Measurements from ENCODE around the gene EID2B.

The EID2B gene

DNA sequence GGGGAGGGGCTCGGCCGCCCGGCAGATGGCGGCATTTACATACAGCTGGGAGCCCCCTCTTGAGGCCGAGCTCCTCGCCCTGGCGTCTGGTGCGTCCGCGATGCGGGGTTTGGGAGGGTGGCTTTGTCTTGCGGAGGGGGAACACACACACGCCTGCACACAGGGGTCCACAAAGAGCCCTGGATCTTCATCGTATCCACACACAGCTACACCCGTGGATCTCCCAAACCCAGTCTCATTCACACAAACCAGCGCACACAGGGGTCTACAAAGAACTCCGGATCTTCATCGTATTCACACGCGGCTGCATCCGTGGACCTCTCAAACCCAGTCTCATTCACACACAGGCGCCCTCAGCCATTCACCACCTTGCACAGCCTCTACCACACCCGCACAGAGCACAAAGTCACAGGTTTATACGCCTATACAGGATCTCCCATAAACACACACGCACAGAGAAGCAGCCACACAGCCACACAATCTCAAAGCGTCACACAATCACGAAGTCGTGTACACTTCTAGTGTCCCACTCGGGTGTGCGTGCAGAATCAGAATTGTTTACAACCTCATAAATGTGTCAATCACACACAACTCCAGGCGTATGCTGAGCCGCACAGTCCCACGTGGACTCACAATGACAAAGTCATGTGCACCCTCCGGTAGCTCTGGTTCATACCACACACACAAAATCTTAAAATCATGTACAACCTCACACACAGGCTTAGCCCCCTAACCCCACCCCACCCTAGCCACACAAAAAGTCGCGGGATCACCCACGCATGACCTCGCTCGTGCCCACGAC lies 34.5 kb downstream of the EID2B start:
- DNase-seq: peak; percentile 25

DNA sequence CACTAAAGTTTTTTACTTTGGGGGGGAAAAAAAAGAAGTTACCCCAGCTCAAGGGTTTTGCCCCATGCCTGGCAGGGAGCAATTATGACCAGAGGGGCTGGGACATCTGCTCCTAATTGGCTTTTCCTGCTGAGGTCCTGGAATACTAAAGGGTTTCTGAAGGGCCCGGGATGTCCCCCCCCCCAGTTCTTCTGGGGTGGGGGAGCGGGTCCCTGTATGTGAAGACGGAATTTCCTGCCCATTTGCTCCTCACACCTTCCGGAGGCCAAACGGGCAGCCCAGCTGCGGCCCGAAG lies 35.0 kb downstream of the EID2B start:
- no peak for DNase-seq

DNA sequence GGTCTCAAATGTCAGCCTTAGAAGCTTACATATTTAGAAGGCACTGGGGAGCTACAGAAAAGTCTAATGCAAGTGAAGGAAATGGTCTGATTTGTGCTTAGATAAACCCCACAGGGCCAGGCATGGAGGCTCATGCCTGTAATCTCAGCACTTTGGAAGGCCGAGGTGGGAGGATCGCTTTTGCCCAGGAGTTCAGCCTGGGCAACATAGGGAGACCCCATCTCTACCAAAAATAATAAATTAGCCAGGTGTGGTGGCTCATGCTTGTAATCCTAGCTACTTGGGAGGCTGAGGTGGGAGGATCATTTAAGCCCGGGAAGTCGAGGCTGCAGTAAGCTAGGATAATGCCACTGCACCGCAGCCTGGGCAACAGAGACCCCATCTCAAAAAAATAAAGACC lies 36.6 kb downstream of the EID2B start:
- no peak for DNase-seq

DNA sequence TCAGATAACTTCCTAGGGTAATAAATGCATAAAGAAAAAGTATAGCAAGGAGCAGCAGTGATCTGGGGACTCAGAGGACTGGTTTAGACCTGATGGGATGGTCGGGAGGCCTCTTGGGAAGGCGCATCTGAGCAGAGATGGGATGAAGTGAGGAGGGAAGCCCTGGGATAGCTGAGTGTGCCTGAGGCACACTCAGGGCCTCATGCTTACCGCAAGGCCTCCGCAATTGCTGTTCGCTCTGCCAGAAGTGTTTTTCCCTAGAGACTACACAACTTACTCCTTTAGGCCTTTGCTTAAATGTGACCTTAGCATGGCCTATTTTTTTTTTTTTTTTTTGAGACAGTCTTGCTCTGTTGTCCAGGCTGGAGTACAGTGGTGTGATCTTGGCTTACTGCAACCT lies 38.0 kb downstream of the EID2B start:
- no peak for DNase-seq

DNA sequence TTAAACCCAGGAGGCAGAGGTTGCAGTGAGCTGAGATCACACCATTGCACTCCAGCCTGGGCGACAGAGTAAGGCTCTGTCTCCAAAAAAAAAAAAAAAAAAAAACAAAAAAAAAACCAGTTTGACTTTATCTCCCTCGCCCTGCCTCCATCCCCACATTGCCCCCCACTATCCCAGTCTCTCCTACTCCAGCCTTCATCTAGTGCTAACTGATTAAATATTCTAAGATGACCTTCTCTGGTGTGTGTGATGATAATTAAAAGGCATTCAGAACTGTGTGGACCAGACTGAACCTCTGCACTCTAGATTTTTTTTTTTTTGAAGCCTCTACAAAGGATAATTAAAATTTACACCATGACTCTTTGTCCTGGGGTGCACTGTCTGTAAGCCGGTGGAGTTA lies 39.9 kb downstream of the EID2B start:
- no peak for DNase-seq

DNA sequence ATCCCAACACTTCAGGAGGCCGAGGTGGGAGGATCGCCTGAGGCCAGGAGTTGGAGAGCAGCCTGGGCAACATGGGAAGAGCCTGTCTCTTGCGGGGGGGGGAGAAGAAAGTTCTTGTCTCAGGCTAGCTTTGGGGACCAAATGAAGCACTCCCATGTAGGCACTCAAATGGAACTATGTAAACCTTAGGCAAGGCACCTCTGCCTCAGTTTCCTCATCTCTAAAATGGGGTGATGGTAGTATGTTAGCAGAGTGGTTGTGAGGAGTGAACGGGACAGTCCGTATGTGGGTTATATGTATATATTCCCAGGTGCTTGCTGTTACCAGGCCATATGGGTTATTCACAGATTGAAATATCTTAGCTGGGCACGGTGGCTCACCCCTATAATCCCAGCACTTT lies 40.4 kb downstream of the EID2B start:
- DNase-seq: no peak

DNA sequence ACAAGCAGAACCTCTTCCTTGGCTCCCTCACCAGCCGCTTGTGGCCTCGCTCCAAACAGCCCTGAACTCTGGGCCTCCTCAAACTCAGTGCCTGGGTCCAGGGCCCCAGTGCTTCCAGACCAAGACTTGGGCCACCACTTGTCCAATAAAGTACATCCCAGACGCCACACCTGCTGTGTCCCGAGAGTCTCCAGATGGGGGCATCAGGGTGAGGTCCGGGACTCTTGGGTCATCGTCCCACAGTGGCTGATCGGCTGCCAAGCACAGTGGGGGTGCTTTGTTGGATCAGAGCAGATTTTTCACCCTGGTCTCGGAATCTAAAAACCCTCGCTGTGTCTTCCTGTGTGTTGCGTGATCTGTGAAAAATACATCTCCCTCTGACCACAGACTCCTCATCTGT lies 42.9 kb downstream of the EID2B start:
- no peak for DNase-seq

DNA sequence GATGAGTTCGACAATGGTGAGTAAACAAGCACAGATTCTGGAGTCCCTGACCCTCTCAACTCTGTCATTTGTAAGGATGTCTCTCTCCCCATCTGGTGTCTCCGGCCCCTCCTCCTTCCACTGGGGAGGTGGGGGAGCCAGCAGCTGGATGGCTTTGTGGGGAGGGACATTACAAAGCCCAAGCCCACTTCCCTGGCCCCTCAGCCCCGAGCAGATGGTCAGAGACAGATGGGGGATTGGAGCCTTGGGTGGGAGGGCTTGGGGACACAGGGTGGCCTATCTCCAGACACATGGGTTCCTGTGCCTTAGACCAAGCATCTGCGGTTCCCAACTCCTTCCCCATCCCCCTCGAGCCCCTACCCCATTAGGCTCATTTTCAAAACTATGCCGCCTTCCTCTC lies 49.5 kb downstream of the EID2B start:
- DNase-seq: no peak

DNA sequence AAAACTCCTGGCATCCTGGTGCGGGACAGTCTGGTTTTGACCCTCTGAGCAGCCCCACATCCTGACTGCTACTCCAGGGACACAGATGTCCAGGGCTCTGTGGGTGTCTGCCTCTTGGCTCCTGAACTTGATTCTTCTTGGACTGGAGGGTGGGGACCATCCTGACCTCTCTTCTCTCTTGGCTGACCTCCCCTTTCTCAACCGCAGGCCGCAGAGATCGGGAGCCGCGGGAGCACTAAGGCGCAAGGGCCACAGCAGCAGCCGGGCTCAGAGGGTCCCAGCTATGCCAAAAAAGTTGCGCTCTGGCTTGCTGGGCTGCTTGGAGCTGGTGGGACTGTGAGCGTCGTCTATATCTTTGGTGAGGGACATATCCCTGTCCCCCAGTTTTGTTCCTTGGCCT lies 51.0 kb downstream of the EID2B start:
- DNase-seq: no peak

DNA sequence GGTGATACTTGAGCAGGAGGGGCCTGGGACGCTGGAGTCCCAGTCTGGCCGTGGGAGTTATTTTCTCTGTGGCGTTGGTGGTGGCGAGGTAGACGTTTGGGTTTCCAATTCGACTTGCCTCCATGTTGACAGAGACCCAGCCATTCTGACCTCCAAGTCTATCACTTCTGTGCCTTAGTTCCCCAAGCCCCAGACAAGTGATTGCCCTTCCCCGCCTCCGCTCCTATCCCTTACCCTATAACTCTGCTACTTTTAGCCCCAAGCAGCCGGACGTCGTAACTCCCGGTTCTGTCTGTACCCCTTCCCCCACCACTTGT lies 51.5 kb downstream of the EID2B start:
- DNase-seq: no peak

All from activated CD4-positive, alpha-beta T cell treated with anti-CD3 and anti-CD28 coated beads, Interleukin-10, Interleukin-2, amounts not matched to agents 100 ng/mL and 50 ng/mL, durations not matched to agents 16 hours and 8 hours (primary cell).